GM18526 (cell line): ENCODE data around the gene CNN2.

Source experiments
- POLR2A ChIP-seq: IDR thresholded peaks from 3 replicates; pipeline ENCODE4 v1.6.1; 2011; ENCODE audit not compliant: insufficient read length; ENCODE audit errors: extremely low read depth

Gene CNN2

DNA sequence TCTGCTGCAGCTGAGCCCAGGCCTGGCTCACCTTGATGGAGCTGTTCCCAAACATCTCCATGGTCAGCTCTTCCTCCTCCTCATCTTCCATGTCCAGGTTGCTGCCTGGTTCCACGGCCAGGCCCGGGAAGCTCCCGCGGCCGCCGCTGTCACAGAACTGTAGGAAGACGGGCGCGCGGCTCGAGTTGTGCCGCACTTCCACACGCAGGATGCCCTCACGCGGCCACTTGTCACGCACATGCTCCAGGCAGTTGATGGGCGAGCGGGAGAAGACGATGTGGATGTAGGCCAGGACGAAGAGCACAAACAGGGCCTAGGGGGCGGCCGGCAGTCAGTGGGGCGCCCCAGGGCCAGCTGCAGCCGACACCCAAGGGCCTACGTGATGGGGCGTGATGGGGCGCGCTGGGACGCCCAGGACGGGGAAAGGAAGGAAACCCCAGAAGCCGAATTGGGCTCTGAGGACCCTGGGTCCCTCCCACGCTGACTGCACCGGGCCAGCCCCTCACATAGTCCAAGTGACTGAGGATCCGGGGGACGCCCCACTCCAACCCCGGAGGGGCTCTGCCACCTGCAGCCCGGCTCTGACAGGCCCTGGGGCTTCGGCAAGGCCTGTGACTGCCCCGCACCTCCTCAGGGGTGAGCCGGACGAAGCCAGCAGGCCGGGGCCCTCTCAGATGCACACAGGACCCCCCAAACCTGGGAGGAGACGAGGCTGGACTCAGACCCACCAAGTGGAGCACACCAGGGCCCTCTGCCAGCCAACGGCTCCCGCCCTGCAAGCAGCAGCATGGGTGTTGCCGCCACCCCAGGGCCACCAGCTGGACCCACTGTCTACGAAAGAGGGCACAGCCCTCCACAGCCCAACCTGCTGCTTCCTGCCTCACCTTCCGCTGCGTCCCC lies 12.0 kb upstream of the CNN2 start:
- no peak for TF ChIP-seq POLR2A

DNA sequence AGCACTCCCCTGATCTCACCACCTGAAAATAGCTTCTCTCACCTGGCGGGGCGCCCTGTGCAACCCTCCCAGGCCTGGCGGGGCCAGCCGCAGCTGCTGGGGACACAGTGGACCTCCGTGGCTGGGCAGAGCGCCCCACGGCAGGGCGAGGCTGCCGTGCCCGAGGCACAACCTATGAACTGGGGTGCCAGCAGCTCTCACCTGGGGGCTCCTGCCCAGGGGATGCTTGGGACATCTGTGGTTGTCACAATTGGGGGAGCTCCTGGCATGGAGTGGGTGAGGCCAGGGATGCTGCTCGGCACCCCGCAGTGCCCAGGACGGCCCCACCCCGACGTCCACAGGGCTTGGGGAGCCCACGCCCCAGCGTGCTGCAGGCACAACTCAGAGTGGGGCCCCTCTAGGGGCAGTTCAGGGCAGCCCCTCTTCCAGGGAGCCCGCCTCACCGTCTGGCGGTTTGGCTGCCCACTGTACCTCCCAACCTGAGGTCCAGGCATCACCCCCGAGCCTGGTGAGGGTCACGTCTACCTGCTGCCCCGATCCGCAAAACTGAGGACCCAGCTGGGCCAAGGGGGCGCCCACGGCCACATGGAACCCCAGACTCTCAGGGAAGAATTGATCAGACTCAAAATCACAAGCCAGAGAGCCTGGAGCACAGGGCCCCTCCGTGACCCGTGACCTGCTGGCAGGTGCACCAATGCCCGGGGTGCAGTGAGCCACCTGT lies 11.2 kb upstream of the CNN2 start:
- TF ChIP-seq POLR2A = no peak

DNA sequence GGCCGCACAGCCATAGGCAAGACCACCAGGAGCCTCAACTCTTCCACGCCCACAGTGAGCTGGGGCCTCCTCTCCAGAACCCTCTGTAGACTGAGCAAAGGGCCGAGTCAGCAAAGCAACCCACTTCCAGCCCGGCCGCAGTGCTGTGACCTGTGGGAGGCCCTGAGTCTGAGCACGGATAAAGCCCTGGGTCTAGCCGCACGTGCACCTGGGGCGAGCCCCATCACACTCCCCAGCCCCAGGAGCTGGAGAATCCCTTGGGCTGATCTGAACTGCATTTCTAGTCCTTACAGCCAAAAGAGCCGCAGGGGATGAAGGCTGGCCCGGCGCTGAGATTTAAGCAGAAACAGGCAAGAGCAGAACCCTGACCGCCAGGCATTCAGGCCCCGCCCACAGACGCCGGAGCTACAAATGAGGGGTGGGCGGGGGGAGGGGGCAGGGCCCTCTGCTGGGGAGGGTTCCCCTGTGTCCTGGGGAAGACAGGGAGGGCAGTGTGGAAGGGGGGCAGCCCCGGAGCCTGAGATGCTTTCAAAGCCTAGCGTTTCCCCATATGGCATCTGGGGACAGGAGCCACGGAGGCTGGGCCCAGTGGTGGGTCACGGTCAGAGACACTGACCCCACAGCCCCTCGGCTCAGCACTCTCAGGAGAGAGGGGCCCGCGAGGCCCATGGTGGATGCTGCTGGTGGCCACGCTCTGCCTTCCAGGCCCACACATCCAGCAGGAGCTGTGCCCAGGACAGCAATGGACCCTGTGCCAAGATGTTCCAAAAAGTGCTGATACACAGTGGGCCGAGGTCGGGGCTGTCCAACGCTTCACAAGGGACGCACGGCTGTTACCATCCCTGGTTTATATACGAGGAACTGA lies 10.4 kb upstream of the CNN2 start:
- no peak for TF ChIP-seq POLR2A

DNA sequence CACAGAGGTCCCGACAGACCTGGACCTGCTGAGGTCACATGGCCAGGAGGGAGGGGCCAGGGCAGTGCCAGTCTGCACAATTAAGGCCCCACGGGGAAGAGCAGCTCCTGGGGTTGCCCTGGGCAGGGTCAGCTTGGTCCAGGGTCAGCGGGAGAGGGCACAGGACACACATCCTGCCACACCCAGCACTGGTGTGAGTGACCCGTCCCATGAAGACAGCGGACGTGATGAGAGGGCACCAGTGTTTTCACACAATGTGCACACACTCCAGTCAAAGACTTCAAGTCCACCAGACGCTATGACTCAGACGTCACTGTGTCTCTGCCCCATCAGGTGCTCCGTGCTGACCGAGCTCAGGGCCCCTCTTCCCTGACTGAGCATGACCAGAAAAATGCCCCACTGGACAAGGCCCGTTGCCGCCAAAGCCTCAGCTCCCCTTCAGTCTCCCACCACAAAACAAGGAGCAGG lies 9.7 kb upstream of the CNN2 start:
- TF ChIP-seq POLR2A = no peak

GRCh38 chr19:1017115-1017905 lies 9.1 kb upstream of the CNN2 start:
- no peak for TF ChIP-seq POLR2A

DNA sequence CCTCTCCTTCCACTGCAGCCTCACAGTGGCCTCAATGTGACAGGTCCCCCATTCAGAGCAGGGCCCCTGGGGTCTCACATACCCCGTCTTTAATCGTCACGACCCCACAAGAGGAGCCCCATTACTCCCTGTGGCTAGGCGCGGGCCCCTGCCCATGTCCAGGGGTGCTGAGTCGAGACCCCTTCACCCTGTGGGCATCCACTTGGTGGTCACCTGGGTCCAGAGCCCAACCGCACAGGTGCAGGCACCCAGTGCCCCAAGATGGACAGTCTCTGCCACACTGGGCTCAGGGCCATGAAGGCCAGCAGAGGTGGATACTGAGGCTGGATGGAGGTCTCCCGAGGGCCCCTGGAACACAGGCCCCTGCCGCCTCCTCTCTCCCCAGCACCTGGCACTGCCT lies 8.5 kb upstream of the CNN2 start:
- TF ChIP-seq POLR2A = no peak

DNA sequence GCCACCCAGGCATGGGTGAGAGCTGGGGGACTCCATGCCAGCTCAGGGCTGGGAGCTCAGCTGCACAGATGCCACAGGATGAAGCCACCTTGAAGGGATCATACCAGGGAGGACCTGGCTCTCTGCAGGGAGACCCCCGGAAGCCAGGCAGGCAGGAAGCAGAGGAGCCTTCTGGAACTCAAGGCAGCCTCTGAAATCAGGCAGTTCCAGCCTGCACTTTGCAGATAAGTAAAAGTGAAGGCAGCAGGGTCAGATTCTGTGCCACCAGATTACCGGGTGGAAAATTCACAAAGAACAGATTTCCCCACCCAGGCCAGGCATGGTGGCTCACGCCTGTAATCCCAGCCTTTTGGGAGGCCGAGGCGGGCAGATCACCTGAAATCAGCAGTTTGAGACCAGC lies 8.0 kb upstream of the CNN2 start:
- no peak for TF ChIP-seq POLR2A

DNA sequence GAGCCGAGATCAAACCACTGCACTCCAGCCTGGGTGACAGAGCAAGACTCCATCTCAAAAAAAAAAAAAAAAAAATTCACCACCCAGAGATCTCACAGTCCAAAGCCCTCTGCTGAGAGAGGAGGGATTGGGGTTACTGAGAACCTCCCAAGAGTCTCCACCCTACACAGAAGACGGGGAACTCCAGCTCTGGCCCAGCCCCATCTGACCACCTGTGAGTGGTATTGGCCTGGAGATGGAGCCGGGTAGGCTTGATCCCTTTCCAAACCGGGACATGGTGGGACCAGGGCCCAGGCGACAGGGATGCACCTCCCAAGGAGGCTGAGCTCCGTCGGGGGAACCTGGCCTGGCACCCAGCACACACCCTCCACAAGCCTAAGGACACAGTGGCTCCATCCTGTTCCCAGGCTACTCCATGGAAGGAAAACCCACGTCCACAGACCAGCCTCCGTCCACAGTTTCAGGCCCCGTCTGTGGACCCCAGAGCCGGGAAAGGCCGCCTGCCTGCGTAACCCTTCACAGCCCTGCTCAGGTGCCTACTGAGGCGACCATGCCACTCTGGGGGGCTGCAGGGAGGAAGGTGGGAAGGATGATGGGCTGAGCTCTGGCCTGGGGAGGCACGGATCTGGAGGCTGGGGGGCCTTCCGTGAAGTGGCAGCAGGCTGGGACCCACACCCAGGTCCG lies 7.3 kb upstream of the CNN2 start:
- no peak for TF ChIP-seq POLR2A

DNA sequence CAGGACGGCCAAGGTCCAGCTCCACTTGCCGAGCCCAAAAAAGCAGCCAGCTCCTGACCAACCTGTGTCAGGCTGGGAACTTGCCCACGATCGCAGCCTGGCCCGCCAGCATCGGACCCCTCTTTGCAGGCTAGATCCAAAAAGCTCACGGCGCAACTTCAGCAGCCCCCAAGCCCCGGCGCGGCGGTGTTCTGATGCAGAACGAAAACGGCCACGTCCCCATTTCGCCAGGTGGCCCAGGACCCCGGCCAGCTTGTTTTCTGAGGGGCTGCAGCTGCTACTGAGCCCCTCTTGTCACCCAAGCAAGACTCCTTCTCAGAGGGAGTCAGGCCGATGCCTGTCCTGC lies 6.8 kb upstream of the CNN2 start:
- no peak for TF ChIP-seq POLR2A

DNA sequence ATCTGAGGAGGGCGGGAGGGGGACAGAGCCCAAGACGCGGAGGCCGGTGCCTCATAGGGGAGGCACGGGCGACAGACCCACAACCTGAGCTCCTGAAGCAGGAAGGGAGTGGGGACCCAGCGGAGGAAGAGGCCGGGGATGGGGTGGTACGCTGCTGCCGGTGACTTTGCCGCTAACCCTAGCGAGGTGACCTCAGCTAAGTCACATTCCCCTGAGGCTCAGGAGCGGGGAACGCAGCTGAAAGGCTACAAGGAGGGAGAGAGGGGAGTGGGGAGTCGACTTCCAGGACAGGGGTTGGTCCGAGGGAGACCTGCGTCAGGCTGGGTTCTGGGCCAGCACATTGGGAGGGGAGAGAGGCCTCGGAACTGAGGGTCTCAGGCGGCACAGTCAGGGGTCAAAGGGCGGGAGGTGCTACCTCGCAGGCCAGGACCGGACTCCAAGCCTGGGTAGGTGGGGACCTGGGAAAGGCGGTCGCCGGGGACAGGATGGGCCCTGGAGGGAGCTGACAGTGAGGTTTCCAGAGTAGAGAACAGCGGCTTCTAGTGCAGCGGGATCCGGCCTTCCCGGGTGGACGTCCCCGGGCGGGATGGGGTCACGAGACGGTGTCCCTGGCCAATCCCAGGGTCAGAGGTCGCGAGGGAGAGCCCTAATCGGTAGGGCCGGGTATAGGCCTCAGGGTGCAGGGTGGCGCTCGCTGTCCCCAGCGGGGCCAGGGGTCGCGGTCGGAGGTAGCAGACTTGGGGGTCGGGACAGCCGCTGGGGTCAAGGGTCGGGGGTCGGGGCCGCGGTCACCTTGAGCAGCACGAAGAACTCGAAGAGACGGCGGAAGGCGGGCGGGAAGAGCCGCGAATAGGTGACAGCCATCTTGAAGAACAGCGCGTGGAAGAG lies 6.2 kb upstream of the CNN2 start:
- no peak for TF ChIP-seq POLR2A

DNA sequence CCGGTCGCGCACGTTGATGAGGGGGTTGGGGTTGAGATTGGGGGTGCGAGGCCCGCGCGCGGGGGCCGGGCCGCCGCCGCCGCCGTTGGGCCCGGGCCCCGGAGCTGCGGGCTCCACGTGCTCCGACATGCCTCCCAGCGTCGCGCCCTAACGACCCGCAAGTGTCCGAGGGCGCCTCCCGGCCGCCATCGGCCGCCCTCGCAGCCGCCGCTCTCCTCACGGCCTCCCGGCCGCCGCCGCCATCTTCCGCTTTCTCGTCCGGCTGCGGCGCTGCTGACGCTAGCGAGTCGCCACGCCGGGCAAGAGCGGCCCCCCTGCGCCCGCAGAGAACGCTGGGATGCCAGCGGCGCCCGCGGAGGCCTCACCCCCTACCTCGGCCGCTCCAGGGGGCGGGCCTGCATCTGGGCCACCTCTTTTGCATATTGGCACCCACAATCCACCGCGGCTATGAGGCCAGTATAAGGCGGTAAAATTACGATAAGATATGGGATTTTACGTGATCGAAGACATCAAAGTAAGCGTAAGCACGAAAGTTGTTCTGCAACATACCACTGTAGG lies 5.5 kb upstream of the CNN2 start, which contains the start of gene TMEM259:
Gene TMEM259 (minus strand): TSS at position 256 of the 558 bp plus-strand sequence. CDS start 127 bp downstream, at position 129.
- peak; percentile 81 for TF ChIP-seq POLR2A

DNA sequence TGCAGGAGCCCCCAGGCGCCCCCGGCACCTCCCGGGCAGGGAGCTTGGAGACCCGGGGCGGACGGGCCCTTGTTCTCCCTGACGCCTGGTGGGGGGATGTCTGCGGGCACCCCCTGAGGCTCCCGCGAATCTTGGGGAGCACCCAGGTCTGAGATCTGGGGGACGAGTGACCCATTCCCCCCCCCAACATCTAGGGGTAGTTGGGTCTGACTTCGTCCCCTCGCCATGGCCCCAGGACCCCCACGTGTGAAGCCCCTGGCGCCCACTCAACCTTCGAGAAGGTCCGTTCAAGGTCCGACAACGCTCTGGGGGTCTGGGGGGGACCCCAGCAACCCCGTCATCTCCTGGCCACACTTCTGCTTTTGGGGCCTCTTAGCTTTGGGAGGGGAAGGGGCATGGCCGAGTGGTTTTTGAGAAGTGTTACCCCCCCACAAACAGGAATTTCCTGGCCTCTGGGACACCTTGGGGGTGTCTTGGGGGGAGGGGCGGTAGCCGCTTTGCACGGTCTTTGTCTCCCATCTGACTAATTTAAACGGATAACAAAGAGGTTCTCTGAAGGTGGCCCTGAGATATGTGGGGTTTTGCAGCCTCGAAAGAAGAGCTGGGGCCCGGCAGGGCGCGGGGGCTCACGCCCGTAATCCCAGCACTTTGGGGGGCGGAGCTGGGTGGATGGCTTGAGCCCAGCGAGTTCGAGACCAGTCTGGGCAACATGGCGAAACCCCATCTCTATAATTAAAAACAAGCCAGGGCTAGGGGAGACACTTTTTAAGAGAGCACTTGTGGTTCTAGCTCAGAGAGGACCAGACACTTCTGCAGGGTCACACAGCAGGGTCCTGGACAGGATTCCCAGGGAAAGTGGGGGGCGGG lies 608 bp downstream of the CNN2 start:
- TF ChIP-seq POLR2A = no peak
